ENCODE measurements around the gene TMEM174. TPM values are rescaled to one million over a fixed set of nuclear protein-coding genes. Genes with fewer than 3 reads are reported as not detected.

The TMEM174 gene
- total RNA-seq, 1 donor from 2014 or later = not detected

GRCh38 chr5:73153513-73153912, 19.5 kb upstream of the TMEM174 start:
- no peaks in the 10 kb centered on the region for H3K36me3 Mint-ChIP-seq (ENCODE audit: insufficient read depth)
- peaks cover 11% of the 10 kb centered on the region for H3K4me1 Mint-ChIP-seq (ENCODE audit: low read depth)
- no peak for DNase-seq (ENCODE audit: low spot score, unreplicated experiment)
- no peak overlapping the region for H3K4me3 Mint-ChIP-seq (ENCODE audit: low read depth)
- H3K9me3 Mint-ChIP-seq (ENCODE audit: low read depth) = no peaks in the 10 kb centered on the region
- H3K27ac Mint-ChIP-seq = no peak overlapping the region
- TF ChIP-seq, protein P1, sequence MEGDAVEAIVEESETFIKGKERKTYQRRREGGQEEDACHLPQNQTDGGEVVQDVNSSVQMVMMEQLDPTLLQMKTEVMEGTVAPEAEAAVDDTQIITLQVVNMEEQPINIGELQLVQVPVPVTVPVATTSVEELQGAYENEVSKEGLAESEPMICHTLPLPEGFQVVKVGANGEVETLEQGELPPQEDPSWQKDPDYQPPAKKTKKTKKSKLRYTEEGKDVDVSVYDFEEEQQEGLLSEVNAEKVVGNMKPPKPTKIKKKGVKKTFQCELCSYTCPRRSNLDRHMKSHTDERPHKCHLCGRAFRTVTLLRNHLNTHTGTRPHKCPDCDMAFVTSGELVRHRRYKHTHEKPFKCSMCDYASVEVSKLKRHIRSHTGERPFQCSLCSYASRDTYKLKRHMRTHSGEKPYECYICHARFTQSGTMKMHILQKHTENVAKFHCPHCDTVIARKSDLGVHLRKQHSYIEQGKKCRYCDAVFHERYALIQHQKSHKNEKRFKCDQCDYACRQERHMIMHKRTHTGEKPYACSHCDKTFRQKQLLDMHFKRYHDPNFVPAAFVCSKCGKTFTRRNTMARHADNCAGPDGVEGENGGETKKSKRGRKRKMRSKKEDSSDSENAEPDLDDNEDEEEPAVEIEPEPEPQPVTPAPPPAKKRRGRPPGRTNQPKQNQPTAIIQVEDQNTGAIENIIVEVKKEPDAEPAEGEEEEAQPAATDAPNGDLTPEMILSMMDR (IDR thresholded peaks at IDR 0.05; ENCODE audit: unreplicated experiment) = no peak
- H3K27me3 Mint-ChIP-seq = peaks cover 20% of the 10 kb centered on the region

- no peaks in the 10 kb centered on the region for H3K36me3 Mint-ChIP-seq (ENCODE audit: insufficient read depth)
- no peak overlapping the region for H3K27ac Mint-ChIP-seq
- H3K4me1 Mint-ChIP-seq (ENCODE audit: low read depth) = peaks cover 11% of the 10 kb centered on the region
- no peak for DNase-seq (ENCODE audit: low spot score, unreplicated experiment)
- no peaks in the 10 kb centered on the region for H3K9me3 Mint-ChIP-seq (ENCODE audit: low read depth)
- H3K27me3 Mint-ChIP-seq = peaks cover 20% of the 10 kb centered on the region
- TF ChIP-seq, protein P1 (IDR thresholded peaks at IDR 0.05; ENCODE audit: unreplicated experiment) = no peak
- no peak overlapping the region for H3K4me3 Mint-ChIP-seq (ENCODE audit: low read depth)
These were observed 18.6 kb upstream of the TMEM174 start for GRCh38 chr5:73154208-73155006.

DNA sequence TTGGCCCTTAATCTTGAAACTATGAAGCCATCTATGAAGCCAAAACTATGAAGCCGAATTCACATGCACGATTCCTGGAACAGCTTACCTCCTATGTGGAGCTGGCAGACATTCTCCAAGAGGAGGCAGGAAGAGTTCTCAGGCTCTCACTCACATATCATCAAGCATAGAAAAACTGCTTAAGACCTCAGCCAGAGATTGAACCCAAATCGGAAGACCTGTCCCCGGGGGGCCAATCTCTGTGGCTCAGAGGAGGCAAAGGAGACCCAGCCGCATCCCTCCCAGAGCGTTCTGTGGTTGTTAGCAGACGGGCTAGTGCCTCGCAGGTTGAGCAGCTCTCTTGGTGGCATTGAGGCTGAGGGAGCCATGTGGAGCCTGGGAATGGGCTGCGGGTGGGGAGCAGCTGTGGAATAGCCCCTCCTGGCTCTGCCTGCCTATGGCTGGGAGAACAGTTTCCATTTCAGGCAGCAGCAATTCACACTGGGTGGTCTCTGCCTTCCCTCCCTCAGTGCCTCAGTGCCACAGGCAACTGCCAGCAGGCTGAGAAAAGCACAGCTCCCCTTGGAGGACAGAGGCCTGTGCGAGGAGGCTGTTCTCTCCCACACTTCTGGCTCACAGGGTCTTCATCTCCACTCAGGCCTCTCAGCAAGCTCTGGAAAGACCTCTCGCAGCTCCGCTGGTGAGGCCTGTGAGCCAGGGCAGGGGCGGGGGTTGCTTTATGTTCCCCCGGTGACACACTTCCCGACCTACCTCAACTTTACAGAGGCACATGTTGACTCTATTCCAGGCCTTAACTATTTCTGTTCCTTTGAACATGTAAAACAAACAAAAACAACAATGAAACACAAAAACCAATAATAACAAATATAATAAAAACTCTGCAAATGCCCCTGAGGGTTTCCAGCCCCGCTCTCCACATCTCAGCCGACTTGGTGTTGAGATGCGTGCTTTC, 17.4 kb upstream of the TMEM174 start:
- Mint-ChIP-seq H3K4me1 (ENCODE audit: low read depth) (peaks cover 8% of the 10 kb centered on the region), H3K4me3 (ENCODE audit: low read depth) (no peak overlapping the region), H3K36me3 (ENCODE audit: insufficient read depth) (no peaks in the 10 kb centered on the region), H3K27ac (no peak overlapping the region), H3K27me3 (peaks cover 26% of the 10 kb centered on the region), H3K9me3 (ENCODE audit: low read depth) (no peaks in the 10 kb centered on the region)
- no peak for DNase-seq (ENCODE audit: low spot score, unreplicated experiment)
- TF ChIP-seq, protein P1 (IDR thresholded peaks at IDR 0.05; ENCODE audit: unreplicated experiment) = no peak

GRCh38 chr5:73157414-73158303, 15.3 kb upstream of the TMEM174 start:
- TF ChIP-seq, protein P1 (IDR thresholded peaks at IDR 0.05; ENCODE audit: unreplicated experiment) = no peak
- DNase-seq (ENCODE audit: low spot score, unreplicated experiment) = no peak
- H3K4me3 Mint-ChIP-seq (ENCODE audit: low read depth) = no peak overlapping the region
- H3K4me1 Mint-ChIP-seq (ENCODE audit: low read depth) = peaks cover 3% of the 10 kb centered on the region
- H3K27ac Mint-ChIP-seq = no peak overlapping the region
- H3K36me3 Mint-ChIP-seq (ENCODE audit: insufficient read depth) = no peaks in the 10 kb centered on the region
- H3K9me3 Mint-ChIP-seq (ENCODE audit: low read depth) = no peaks in the 10 kb centered on the region
- peaks cover 19% of the 10 kb centered on the region for H3K27me3 Mint-ChIP-seq

Measured in progenitor cell of endocrine pancreas (in vitro differentiated cells).